ENCODE data around the gene TMEM143. TPM values are rescaled to one million over a fixed set of nuclear protein-coding genes. Genes with fewer than 3 reads are reported as not detected.
"Not testable (repeated sequence)": the region's sequence is repeated elsewhere in the genome, so short reads cannot be mapped to it uniquely, and the experiment has no call there.

TMEM143 gene
- total RNA-seq, 2 experiments from 2014 or later: 9.4 to 11.0 TPM

DNA sequence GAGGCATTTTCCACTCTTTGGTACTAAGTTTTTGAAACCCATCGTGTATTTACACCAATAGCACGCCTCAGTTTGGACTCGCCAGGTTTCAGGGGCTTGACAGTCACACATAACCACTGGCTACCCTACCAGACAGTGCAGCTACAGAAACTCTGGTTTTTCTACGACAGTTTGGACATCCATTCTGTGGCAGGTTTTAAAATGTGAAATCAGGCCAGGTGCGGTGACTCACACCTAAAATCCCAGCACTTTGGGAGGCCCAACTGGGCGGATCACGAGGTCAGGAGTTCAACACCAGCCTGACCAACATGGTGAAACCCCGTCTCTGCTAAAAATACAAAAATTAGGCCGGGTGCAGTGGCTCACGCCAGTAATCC lies 14.4 kb upstream of the TMEM143 start:
- H3K27ac Mint-ChIP-seq: no peak overlapping the region
- ATAC-seq (ENCODE audit: poor library complexity): no peak
- ChIA-PET CTCF (no interaction called here), POLR2A (no interaction called here)
- H3K27me3 ChIP-seq (ENCODE audit: control insufficient read depth in 1 of 2, insufficient read depth in 2 of 2, low read length in 2 of 2): peaks cover 0 to 2% of the 10 kb centered on the region in 2 experiments
- TF ChIP-seq, protein P1, sequence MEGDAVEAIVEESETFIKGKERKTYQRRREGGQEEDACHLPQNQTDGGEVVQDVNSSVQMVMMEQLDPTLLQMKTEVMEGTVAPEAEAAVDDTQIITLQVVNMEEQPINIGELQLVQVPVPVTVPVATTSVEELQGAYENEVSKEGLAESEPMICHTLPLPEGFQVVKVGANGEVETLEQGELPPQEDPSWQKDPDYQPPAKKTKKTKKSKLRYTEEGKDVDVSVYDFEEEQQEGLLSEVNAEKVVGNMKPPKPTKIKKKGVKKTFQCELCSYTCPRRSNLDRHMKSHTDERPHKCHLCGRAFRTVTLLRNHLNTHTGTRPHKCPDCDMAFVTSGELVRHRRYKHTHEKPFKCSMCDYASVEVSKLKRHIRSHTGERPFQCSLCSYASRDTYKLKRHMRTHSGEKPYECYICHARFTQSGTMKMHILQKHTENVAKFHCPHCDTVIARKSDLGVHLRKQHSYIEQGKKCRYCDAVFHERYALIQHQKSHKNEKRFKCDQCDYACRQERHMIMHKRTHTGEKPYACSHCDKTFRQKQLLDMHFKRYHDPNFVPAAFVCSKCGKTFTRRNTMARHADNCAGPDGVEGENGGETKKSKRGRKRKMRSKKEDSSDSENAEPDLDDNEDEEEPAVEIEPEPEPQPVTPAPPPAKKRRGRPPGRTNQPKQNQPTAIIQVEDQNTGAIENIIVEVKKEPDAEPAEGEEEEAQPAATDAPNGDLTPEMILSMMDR (IDR thresholded peaks at IDR 0.05): no peak
- DNase-seq: no peak
- peaks cover 10% of the 10 kb centered on the region for H3K36me3 ChIP-seq (ENCODE audit: insufficient read depth, low read length)
- no peaks in the 10 kb centered on the region for H3K9me3 Mint-ChIP-seq
- no peaks in the 10 kb centered on the region for H3K9me3 ChIP-seq (ENCODE audit: control insufficient read depth in 1 of 2, insufficient read depth in 1 of 2, low read length in 2 of 2)
- no peaks in the 10 kb centered on the region for H3K4me1 ChIP-seq (ENCODE audit: insufficient read depth, low read length)
- H3K36me3 Mint-ChIP-seq (ENCODE audit: low read depth): peaks cover 16% of the 10 kb centered on the region
- no peak overlapping the region for H3K27ac ChIP-seq (ENCODE audit: low read depth in 1 of 2, low read length in 2 of 2)
- no peak overlapping the region for H3K4me3 ChIP-seq (ENCODE audit: low read length)
- H3K27me3 Mint-ChIP-seq: no peaks in the 10 kb centered on the region
- intact Hi-C loops (cut with DNase I, micrococcal nuclease): no loop called here
- H3K4me3 Mint-ChIP-seq: no peak overlapping the region
- no peaks in the 10 kb centered on the region for H3K4me1 Mint-ChIP-seq (ENCODE audit: low read depth)

DNA sequence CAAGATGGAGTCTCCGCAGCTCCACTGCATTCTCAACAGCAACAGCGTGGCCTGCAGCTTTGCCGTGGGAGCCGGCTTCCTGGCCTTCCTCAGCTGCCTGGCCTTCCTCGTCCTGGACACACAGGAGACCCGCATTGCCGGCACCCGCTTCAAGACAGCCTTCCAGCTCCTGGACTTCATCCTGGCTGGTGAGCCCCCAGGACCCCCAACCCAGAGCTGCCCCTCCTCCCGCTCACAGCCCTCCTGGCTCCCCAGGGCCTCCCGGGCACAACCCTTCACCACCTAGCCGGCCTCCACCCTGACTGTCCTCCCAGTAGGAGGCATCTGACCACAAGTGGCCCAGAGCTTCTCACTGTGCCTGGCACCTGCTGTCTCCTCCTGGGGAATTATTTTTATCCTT lies 9.8 kb upstream of the TMEM143 start:
- TF ChIP-seq, protein P1 (IDR thresholded peaks at IDR 0.05): no peak
- Mint-ChIP-seq H3K4me3 (no peak overlapping the region), H3K27ac (no peak overlapping the region), H3K9me3 (no peaks in the 10 kb centered on the region), H3K27me3 (no peaks in the 10 kb centered on the region), H3K36me3 (ENCODE audit: low read depth) (no peaks in the 10 kb centered on the region), H3K4me1 (ENCODE audit: low read depth) (no peaks in the 10 kb centered on the region)
- Histone ChIP-seq H3K4me3 (ENCODE audit: low read length) (no peak overlapping the region), H3K27me3 (ENCODE audit: control insufficient read depth in 1 of 2, insufficient read depth in 2 of 2, low read length in 2 of 2) (peaks cover 0 to 2% of the 10 kb centered on the region in 2 experiments), H3K36me3 (ENCODE audit: insufficient read depth, low read length) (no peaks in the 10 kb centered on the region), H3K4me1 (ENCODE audit: insufficient read depth, low read length) (no peaks in the 10 kb centered on the region), H3K9me3 (ENCODE audit: control insufficient read depth in 1 of 2, insufficient read depth in 1 of 2, low read length in 2 of 2) (no peaks in the 10 kb centered on the region), H3K27ac (ENCODE audit: low read depth in 1 of 2, low read length in 2 of 2) (no peak overlapping the region)
- no peak for DNase-seq
- intact Hi-C loops (cut with DNase I, micrococcal nuclease): no loop called here
- CTCF ChIA-PET: no interaction called here
- POLR2A ChIA-PET: no interaction called here
- no peak for ATAC-seq (ENCODE audit: poor library complexity)

DNA sequence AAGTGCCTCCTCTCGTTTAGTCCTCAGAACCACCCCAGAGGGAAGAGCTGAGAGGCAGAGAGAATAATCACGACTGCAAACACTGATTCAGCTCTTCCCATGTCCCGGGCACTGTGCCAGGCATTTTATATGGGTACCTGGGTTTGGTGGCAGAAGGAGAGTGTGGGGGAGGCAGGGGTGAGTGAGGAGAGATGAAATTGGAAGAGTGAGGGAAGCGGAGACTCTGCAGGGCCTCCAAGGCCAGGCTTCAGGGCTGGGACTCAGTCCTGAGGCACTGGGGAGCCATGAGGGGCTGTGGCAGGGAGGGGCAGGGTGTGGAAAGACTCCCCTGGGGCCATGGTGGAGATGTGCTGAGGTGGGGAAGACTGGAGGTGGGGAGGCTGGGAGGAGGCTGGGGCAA lies 9.2 kb upstream of the TMEM143 start:
- Mint-ChIP-seq H3K27me3 (no peaks in the 10 kb centered on the region), H3K9me3 (no peaks in the 10 kb centered on the region), H3K4me3 (no peak overlapping the region), H3K4me1 (ENCODE audit: low read depth) (no peaks in the 10 kb centered on the region), H3K36me3 (ENCODE audit: low read depth) (no peaks in the 10 kb centered on the region), H3K27ac (no peak overlapping the region)
- POLR2A ChIA-PET: no interaction called here
- H3K27ac ChIP-seq (ENCODE audit: low read depth in 1 of 2, low read length in 2 of 2): no peak overlapping the region
- intact Hi-C loops (cut with DNase I, micrococcal nuclease): no loop called here
- peaks cover 0 to 2% of the 10 kb centered on the region in 2 experiments for H3K27me3 ChIP-seq (ENCODE audit: control insufficient read depth in 1 of 2, insufficient read depth in 2 of 2, low read length in 2 of 2)
- DNase-seq (no peak), ATAC-seq (ENCODE audit: poor library complexity) (no peak)
- no peaks in the 10 kb centered on the region for H3K4me1 ChIP-seq (ENCODE audit: insufficient read depth, low read length)
- H3K4me3 ChIP-seq (ENCODE audit: low read length): no peak overlapping the region
- CTCF ChIA-PET: interaction anchor here (0.5 kb wide), 1 partner anchor 1736 kb away, joined by 3 read pairs; no protein-coding TSS in a partner anchor
- TF ChIP-seq, protein P1 (IDR thresholded peaks at IDR 0.05): no peak
- no peaks in the 10 kb centered on the region for H3K36me3 ChIP-seq (ENCODE audit: insufficient read depth, low read length)
- no peaks in the 10 kb centered on the region for H3K9me3 ChIP-seq (ENCODE audit: control insufficient read depth in 1 of 2, insufficient read depth in 1 of 2, low read length in 2 of 2)

DNA sequence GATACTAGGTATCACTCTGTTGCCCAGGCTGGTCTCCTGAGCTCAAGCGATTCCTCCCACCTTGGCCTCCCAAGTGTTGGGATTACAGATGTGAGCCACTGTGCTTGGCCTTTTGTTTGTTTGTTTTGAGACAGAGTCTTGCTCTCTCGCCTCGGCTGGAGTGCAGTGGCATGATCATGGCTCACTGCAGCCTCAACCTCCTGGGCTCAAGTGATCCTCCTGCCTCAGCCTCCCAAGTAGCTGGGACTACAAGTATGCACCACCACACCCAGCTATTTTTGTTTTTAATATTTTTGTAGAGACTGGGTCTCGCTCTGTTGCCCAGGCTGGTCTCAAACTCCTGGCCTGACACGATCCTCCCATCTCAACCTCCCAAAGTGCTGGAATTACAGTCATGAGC lies 8.0 kb upstream of the TMEM143 start:
- ChIA-PET CTCF (interaction anchor here (0.6 kb wide), 1 partner anchor 36 kb away, joined by 4 read pairs; no protein-coding TSS in a partner anchor), POLR2A (interaction anchor here (1.0 kb wide), 1 partner anchor 20 kb away, joined by 3 read pairs; the partner anchor contains the start of gene KDELR1)
- H3K4me1 Mint-ChIP-seq (ENCODE audit: low read depth); H3K27ac Mint-ChIP-seq; H3K36me3 Mint-ChIP-seq (ENCODE audit: low read depth); DNase-seq; ATAC-seq (ENCODE audit: poor library complexity); H3K4me1 ChIP-seq (ENCODE audit: insufficient read depth, low read length); H3K27me3 ChIP-seq (ENCODE audit: control insufficient read depth in 1 of 2, insufficient read depth in 2 of 2, low read length in 2 of 2); H3K4me3 ChIP-seq (ENCODE audit: low read length); H3K4me3 Mint-ChIP-seq; H3K9me3 Mint-ChIP-seq; H3K9me3 ChIP-seq (ENCODE audit: control insufficient read depth in 1 of 2, insufficient read depth in 1 of 2, low read length in 2 of 2); H3K27ac ChIP-seq (ENCODE audit: low read depth in 1 of 2, low read length in 2 of 2); H3K27me3 Mint-ChIP-seq; H3K36me3 ChIP-seq (ENCODE audit: insufficient read depth, low read length); intact Hi-C loops (cut with DNase I, micrococcal nuclease): not testable (repeated sequence)
